ENCODE measurements around the gene ESCO1. TPM values are rescaled to one million over a fixed set of nuclear protein-coding genes. Genes with fewer than 3 reads are reported as not detected.

Gene ESCO1
- total RNA-seq, 1 donor from 2014 or later, result 15.4 TPM

- no peak for DNase-seq (ENCODE audit: low spot score)
Measured at GRCh38 chr18:21490748-21491147, 109.8 kb downstream of the ESCO1 start.

- no peak for DNase-seq (ENCODE audit: low spot score)
Measured at GRCh38 chr18:21489919-21490495, 110.5 kb downstream of the ESCO1 start.

GRCh38 chr18:21489119-21489750, 111.3 kb downstream of the ESCO1 start:
- peak; percentile 54 for DNase-seq (ENCODE audit: low spot score)

- no peak for DNase-seq (ENCODE audit: low spot score)
Measured at GRCh38 chr18:21486905-21487437, 113.5 kb downstream of the ESCO1 start.

GRCh38 chr18:21484851-21485636, 115.5 kb downstream of the ESCO1 start:
- DNase-seq (ENCODE audit: low spot score), result no peak

GRCh38 chr18:21483051-21483450, 117.5 kb downstream of the ESCO1 start:
- no peak for DNase-seq (ENCODE audit: low spot score)

- no peak for DNase-seq (ENCODE audit: low spot score)
Measured at GRCh38 chr18:21481739-21482138, 118.8 kb downstream of the ESCO1 start.

- DNase-seq (ENCODE audit: low spot score), result no peak
Measured at GRCh38 chr18:21479721-21480120, 120.8 kb downstream of the ESCO1 start.

Other genes starting within 250 kb of the ESCO1 start
- gene SNRPD1, start 11.6 kb upstream of the ESCO1 start, total RNA-seq, result 29.9 TPM
- 71.4 TPM for gene ABHD3, start 104.1 kb upstream of the ESCO1 start, total RNA-seq
- 37.9 TPM for gene MIB1, start 140.1 kb upstream of the ESCO1 start, total RNA-seq